ENCODE results near the gene DDOST.

The DDOST gene

GRCh38 chr1:20706841-20707240 lies 45.7 kb upstream of the DDOST start:
- no peaks in the 10 kb centered on the region for H3K36me3 ChIP-seq

DNA sequence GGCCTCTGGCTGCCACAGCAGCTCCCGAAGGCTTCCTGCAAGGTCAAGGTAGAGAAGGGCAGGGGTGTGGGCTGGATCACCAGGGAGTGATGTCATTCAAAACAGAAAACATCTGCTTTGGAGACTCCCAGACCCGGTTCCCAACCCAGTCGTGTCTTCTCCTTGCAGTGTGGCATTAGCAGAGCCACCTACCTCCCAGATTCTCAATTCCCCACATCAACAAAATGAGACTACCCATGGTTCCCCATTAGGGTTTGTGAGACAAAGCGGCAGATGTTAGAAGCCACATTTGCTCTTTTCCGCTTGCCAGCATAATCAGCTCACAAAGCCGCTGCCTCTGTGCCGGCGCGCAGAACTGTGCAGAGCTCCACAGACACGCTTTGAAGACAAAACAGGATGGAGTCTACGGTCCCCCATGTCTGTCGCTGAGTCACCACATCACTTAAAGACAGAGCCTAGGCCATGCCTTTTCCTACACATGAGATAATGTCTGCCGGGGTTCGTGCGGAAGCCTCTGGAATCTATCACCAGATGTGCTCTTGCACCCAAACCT lies 44.1 kb upstream of the DDOST start:
- peaks cover 0 to 12% of the 10 kb centered on the region in 2 donors for H3K27me3 ChIP-seq
- no peaks in the 10 kb centered on the region for H3K36me3 ChIP-seq
- no peak for DNase-seq
- no peaks in the 10 kb centered on the region for H3K4me1 ChIP-seq
- H3K4me3 ChIP-seq = no peak overlapping the region
- no peak overlapping the region for H3K27ac ChIP-seq
- intact Hi-C loops (cut with DNase I; ENCODE audit: low total_unique reads) = no loop called here
- no peaks in the 10 kb centered on the region for H3K9me3 ChIP-seq
- TF ChIP-seq, protein P1, sequence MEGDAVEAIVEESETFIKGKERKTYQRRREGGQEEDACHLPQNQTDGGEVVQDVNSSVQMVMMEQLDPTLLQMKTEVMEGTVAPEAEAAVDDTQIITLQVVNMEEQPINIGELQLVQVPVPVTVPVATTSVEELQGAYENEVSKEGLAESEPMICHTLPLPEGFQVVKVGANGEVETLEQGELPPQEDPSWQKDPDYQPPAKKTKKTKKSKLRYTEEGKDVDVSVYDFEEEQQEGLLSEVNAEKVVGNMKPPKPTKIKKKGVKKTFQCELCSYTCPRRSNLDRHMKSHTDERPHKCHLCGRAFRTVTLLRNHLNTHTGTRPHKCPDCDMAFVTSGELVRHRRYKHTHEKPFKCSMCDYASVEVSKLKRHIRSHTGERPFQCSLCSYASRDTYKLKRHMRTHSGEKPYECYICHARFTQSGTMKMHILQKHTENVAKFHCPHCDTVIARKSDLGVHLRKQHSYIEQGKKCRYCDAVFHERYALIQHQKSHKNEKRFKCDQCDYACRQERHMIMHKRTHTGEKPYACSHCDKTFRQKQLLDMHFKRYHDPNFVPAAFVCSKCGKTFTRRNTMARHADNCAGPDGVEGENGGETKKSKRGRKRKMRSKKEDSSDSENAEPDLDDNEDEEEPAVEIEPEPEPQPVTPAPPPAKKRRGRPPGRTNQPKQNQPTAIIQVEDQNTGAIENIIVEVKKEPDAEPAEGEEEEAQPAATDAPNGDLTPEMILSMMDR (IDR thresholded peaks at IDR 0.05) = no peak

More at GRCh38 chr1:20706841-20707240, 45.7 kb upstream of the DDOST start:
- Histone ChIP-seq H3K4me1 (no peaks in the 10 kb centered on the region), H3K27me3 (peaks cover 0 to 25% of the 10 kb centered on the region in 2 donors), H3K4me3 (no peak overlapping the region), H3K9me3 (no peaks in the 10 kb centered on the region), H3K27ac (no peak overlapping the region)
- DNase-seq = no peak
- TF ChIP-seq, protein P1 (IDR thresholded peaks at IDR 0.05) = no peak
- intact Hi-C loops (cut with DNase I; ENCODE audit: low total_unique reads) = no loop called here

DNA sequence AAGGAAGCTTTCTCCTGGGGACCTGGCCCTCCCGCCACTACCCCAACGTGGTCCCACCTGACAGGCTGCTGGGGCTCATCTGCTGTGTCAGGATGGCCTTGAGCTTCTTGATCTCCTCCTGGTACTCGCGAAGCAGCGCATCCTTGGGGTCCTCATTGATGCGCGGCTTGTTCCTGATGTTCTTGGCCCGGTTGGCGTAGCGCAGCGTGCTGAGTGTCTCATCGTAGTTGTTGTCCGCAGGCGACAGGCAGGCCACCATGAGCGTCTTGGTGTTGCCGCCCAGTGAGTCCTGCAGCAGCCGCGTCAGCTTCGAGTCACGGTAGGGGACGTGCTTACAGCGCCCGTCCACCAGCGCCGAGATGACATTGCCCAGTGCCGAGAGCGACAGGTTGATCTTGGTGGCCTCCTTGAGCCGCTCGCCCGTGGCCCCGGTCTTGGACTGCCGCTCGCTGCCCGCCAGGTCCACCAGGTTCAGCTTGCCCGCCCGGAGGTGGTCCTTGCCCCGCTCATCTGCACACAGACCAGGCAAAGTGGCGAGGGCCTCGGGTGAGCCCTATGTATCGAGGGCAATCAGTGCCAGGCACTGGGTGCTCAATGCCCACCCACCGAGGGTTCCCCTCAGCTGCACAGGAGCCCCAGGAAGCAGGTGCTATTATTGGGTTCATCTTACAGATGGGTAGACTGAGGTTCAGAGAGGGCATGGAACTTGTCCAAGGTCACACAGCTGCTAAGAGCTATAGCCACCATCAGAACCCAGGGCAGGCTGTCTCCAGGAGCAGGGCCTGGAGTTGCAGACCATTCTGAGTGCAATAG lies 43.4 kb upstream of the DDOST start:
- DNase-seq = no peak
- no peak overlapping the region for H3K27ac ChIP-seq
- H3K9me3 ChIP-seq = no peaks in the 10 kb centered on the region
- TF ChIP-seq, protein P1 (IDR thresholded peaks at IDR 0.05) = no peak
- H3K36me3 ChIP-seq = no peaks in the 10 kb centered on the region
- intact Hi-C loops (cut with DNase I; ENCODE audit: low total_unique reads) = no loop called here
- H3K4me3 ChIP-seq = no peak overlapping the region
- H3K27me3 ChIP-seq = peaks cover 0 to 6% of the 10 kb centered on the region in 2 donors
- H3K4me1 ChIP-seq = no peaks in the 10 kb centered on the region

DNA sequence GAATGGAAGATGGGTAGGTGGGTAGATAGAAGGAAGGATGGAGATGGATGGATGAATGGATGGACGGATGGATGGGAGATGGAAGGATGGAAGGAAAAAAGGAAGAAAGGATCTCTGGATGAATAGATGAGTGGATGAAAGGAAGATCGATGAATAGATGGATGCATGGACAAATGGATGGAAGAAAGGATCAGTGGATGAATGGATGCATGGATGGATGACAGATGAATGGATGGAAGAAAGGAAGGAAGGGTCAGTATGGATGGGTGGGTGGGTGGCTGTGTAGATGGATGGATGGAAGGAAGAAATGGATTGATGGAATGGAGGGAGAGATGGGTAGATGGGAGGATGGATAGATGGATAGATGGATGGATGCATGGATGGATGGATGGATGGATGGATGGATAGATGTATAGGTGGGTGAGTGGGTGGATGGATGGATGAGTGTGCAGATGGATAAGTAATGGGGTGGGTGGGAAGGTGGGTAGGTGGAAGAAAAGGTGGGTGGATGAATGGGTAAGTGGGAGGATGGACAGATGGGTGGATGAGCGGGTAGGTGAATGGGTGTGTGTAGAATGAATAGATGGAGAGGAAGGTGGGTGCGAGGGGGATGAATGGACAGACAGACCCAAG lies 42.1 kb upstream of the DDOST start:
- H3K4me3 ChIP-seq = no peak overlapping the region
- no peak overlapping the region for H3K27ac ChIP-seq
- DNase-seq = no peak
- no peaks in the 10 kb centered on the region for H3K36me3 ChIP-seq
- no peaks in the 10 kb centered on the region for H3K27me3 ChIP-seq
- no peaks in the 10 kb centered on the region for H3K4me1 ChIP-seq
- no peaks in the 10 kb centered on the region for H3K9me3 ChIP-seq
- intact Hi-C loops (cut with DNase I; ENCODE audit: low total_unique reads) = no loop called here
- TF ChIP-seq, protein P1 (IDR thresholded peaks at IDR 0.05) = no peak

GRCh38 chr1:20702416-20702815 lies 41.2 kb upstream of the DDOST start:
- no peak overlapping the region for H3K27ac ChIP-seq
- H3K9me3 ChIP-seq = no peaks in the 10 kb centered on the region
- H3K27me3 ChIP-seq = no peaks in the 10 kb centered on the region
- no peaks in the 10 kb centered on the region for H3K36me3 ChIP-seq
- intact Hi-C loops (cut with DNase I; ENCODE audit: low total_unique reads) = no loop called here
- H3K4me1 ChIP-seq = peaks cover 0 to under 1% (median 0%) of the 10 kb centered on the region in 4 donors
- no peak overlapping the region for H3K4me3 ChIP-seq
- TF ChIP-seq, protein P1 (IDR thresholded peaks at IDR 0.05) = no peak
- DNase-seq = no peak
